PFSK-1 (cell line): ENCODE measurements around the gene ELF4.

Experiments used
- POLR2AphosphoS5 ChIP-seq: IDR thresholded peaks from 2 replicates; pipeline ENCODE4 v1.6.1; 2012; ENCODE audit warnings: low read depth, mild to moderate bottlenecking, control low read depth, low read length, moderate library complexity
- REST ChIP-seq, 2 experiments: IDR thresholded peaks; 2 replicates each; pipeline versions ENCODE4 v1.6.1 to v1.8.0; 2011 to 2012; ENCODE audit warnings: low read depth in 2 of 2, low read length in 2 of 2, control low read depth in 1 of 2, inconsistent platforms in 1 of 2, mild to moderate bottlenecking in 1 of 2, moderate library complexity in 1 of 2; ENCODE audit not compliant: insufficient read depth in 1 of 2
- SIN3A ChIP-seq: IDR thresholded peaks from 2 replicates; pipeline ENCODE4 v1.6.1; 2012; ENCODE audit warnings: mild to moderate bottlenecking, low read length, moderate library complexity, borderline replicate concordance; ENCODE audit not compliant: insufficient read depth
- TAF1 ChIP-seq: IDR thresholded peaks from 2 replicates; pipeline ENCODE4 v1.6.1; 2012; ENCODE audit warnings: low read length, control low read depth, borderline replicate concordance; ENCODE audit not compliant: insufficient read depth

- TF ChIP-seq TAF1: no peak
- TF ChIP-seq POLR2AphosphoS5: no peak
- TF ChIP-seq REST (IDR thresholded peaks at IDR 0.05; ENCODE audit: insufficient read depth in 1 of 2, low read depth in 2 of 2, low read length in 2 of 2): no peak
- no peak for TF ChIP-seq SIN3A
These were observed 1.2 kb upstream of the ELF4 start for GRCh38 chrX:130111220-130112154.
